GM23338 (cell line): ENCODE measurements around the gene MYO5C. TPM values are rescaled to one million over a fixed set of nuclear protein-coding genes. Genes with fewer than 3 reads are reported as not detected.

Source experiments
- ATAC-seq: fragments of 200-7000 bp; cut with Tn5 transposase; 3 replicates; pipeline ENCODE4 v1.9.1; 2020
- DNase-seq: peaks from one replicate; pipeline ENCODE4 v3.0.0-alpha.2; 2015; ENCODE audit warnings: low spot score
- H2AFZ ChIP-seq: fragments of 200-600 bp; sonication (generic); 2 replicates; pipeline ENCODE4 v1.8.0; 2016; ENCODE audit warnings: antibody characterized with exemption, mild to moderate bottlenecking, moderate library complexity
- H3F3A ChIP-seq: fragments of 200-600 bp; sonication (generic); replicated peaks from 2 replicates; pipeline ENCODE4 v1.8.0; 2017; ENCODE audit warnings: antibody characterized with exemption, mixed run types, low read depth
- H3K27ac ChIP-seq: fragments of 200-600 bp; sonication (generic); 2 replicates; pipeline ENCODE4 v1.6.1; 2016; ENCODE audit warnings: low read depth
- H3K27me3 ChIP-seq: fragments of 200-600 bp; sonication (generic); 2 replicates; pipeline ENCODE4 v1.8.0; 2016; ENCODE audit warnings: mild to moderate bottlenecking, mixed run types, moderate library complexity; ENCODE audit not compliant: insufficient read depth
- H3K36me3 ChIP-seq: fragments of 200-600 bp; sonication (generic); 2 replicates; pipeline ENCODE4 v1.8.0; 2016; ENCODE audit warnings: mild to moderate bottlenecking; ENCODE audit not compliant: insufficient read depth
- H3K4me1 ChIP-seq: fragments of 200-600 bp; sonication (generic); 2 replicates; pipeline ENCODE4 v1.8.0; 2016; ENCODE audit warnings: mild to moderate bottlenecking, moderate library complexity; ENCODE audit not compliant: insufficient read depth
- H3K4me2 ChIP-seq: fragments of 200-600 bp; sonication (generic); 2 replicates; pipeline ENCODE4 v1.7.1; 2017; ENCODE audit warnings: mixed run types
- H3K4me3 ChIP-seq: fragments of 200-600 bp; sonication (generic); 2 replicates; pipeline ENCODE4 v1.6.1; 2016; ENCODE audit warnings: mixed run types
- H3K79me2 ChIP-seq: fragments of 200-600 bp; sonication (generic); replicated peaks from 2 replicates; pipeline ENCODE4 v1.8.0; 2017; ENCODE audit warnings: mild to moderate bottlenecking; ENCODE audit not compliant: insufficient read depth
- H3K9me2 ChIP-seq: fragments of 200-600 bp; sonication (generic); 2 replicates; pipeline ENCODE4 v1.8.0; 2017; ENCODE audit not compliant: insufficient read depth
- H4K20me1 ChIP-seq: fragments of 200-600 bp; sonication (generic); replicated peaks from 2 replicates; pipeline ENCODE4 v1.8.0; 2017; ENCODE audit warnings: mild to moderate bottlenecking; ENCODE audit not compliant: insufficient read depth
- H3K27ac Mint-ChIP-seq: 2 replicates; pipeline ENCODE4 v1.8.0; 2020; ENCODE audit warnings: inconsistent platforms, mild to moderate bottlenecking, moderate library complexity, mixed read lengths
- H3K27me3 Mint-ChIP-seq: 3 replicates; pipeline ENCODE4 v1.8.0; 2022; ENCODE audit warnings: low read depth, mild to moderate bottlenecking, moderate library complexity, mixed read lengths, inconsistent platforms; ENCODE audit not compliant: insufficient read depth, poor library complexity
- H3K36me3 Mint-ChIP-seq: 3 replicates; pipeline ENCODE4 v1.8.0; 2021; ENCODE audit warnings: low read depth, mild to moderate bottlenecking, inconsistent platforms, moderate library complexity, mixed read lengths
- H3K4me1 Mint-ChIP-seq: 3 replicates; pipeline ENCODE4 v1.8.0; 2020; ENCODE audit warnings: mild to moderate bottlenecking, inconsistent platforms, mixed read lengths
- H3K4me3 Mint-ChIP-seq: 3 replicates; pipeline ENCODE4 v1.8.0; 2021; ENCODE audit warnings: moderate library complexity, mild to moderate bottlenecking, inconsistent platforms, mixed read lengths
- H3K9me3 Mint-ChIP-seq: 3 replicates; pipeline ENCODE4 v1.8.0; 2020; ENCODE audit warnings: moderate library complexity, mild to moderate bottlenecking, inconsistent platforms, mixed read lengths
- CREB1 ChIP-seq: fragments of 250-450 bp; sonication (Bioruptor Pico); IDR thresholded peaks from 2 replicates; pipeline ENCODE4 v1.5.0; 2020; ENCODE audit warnings: low read depth, mild to moderate bottlenecking, moderate library complexity
- CTCF ChIP-seq, 2 experiments: fragments of 200-600 bp in 1 of 2; sonication (generic) in 1 of 2; conservative IDR thresholded peaks; 2 replicates each; pipeline versions ENCODE4 v1.5.1 to v1.6.1; 2016 to 2017; ENCODE audit warnings: antibody characterized with exemption in 2 of 2, low read depth in 2 of 2, mild to moderate bottlenecking in 2 of 2, moderate library complexity in 1 of 2
- ETS1 ChIP-seq: IDR thresholded peaks from 2 replicates; pipeline ENCODE4 v1.6.1; 2016; ENCODE audit warnings: antibody characterized with exemption
- EZH2 ChIP-seq: fragments of 200-600 bp; sonication (generic); IDR thresholded peaks from one replicate; pipeline ENCODE4 v1.8.0; 2017; ENCODE audit warnings: antibody characterized with exemption, mild to moderate bottlenecking, low read depth; ENCODE audit not compliant: unreplicated experiment
- EZH2phosphoT487 ChIP-seq: fragments of 200-600 bp; sonication (generic); IDR thresholded peaks from one replicate; pipeline ENCODE4 v1.8.1; 2018; ENCODE audit warnings: antibody characterized with exemption; ENCODE audit not compliant: unreplicated experiment
- JUNB ChIP-seq: IDR thresholded peaks from one replicate; pipeline ENCODE4 v1.6.1; 2016; ENCODE audit warnings: antibody characterized with exemption; ENCODE audit not compliant: unreplicated experiment
- NANOG ChIP-seq: IDR thresholded peaks from 2 replicates; pipeline ENCODE4 v1.6.1; 2016; ENCODE audit warnings: antibody characterized with exemption, borderline replicate concordance
- POLR2AphosphoS5 ChIP-seq: IDR thresholded peaks from 2 replicates; pipeline ENCODE4 v1.6.1; 2016; ENCODE audit warnings: antibody characterized with exemption, low read depth
- REST ChIP-seq: IDR thresholded peaks from one replicate; pipeline ENCODE4 v1.6.1; 2018; ENCODE audit warnings: antibody characterized with exemption; ENCODE audit not compliant: unreplicated experiment
- STAT1 ChIP-seq: IDR thresholded peaks from one replicate; pipeline ENCODE4 v1.6.1; 2016; ENCODE audit warnings: antibody characterized with exemption; ENCODE audit not compliant: unreplicated experiment
- ZNF114 ChIP-seq: fragments of 250-450 bp; sonication (Bioruptor Pico); IDR thresholded peaks from 2 replicates; pipeline ENCODE4 v1.5.0; 2020; ENCODE audit warnings: mild to moderate bottlenecking, moderate library complexity
- ZNF331 ChIP-seq: fragments of 250-450 bp; sonication (Bioruptor Pico); IDR thresholded peaks from 2 replicates; pipeline ENCODE4 v1.5.0; 2020; ENCODE audit warnings: low read depth, mild to moderate bottlenecking, moderate library complexity
- polyA plus RNA-seq: library from polyadenylated mRNA; unstranded; fragments of >200 nt; fragmentation: Nextera tagmentation; extraction: Ambion mirVana; gene quantifications from 2 replicates; pipeline ENCODE4 v1.2.1, GENCODE V29; 2016
- total RNA-seq: library from RNA; depleted of rRNA; stranded (reverse); fragments of >200 nt; shearing (Covaris generic); gene quantifications from 2 replicates; pipeline ENCODE4 v1.2.3, GENCODE V29; 2014

MYO5C gene
- total and polyA plus RNA-seq, 2 experiments from 2014 or later = 7.9 to 28.8 TPM

GRCh38 chr15:52288986-52289385, 6.6 kb downstream of the MYO5C start (continued):
- TF ChIP-seq EZH2phosphoT487 (no peak), EZH2 (no peak), JUNB (no peak), ZNF331 (CRISPR knock-in tag) (no peak), ZNF114 (CRISPR knock-in tag) (no peak), STAT1 (no peak), ETS1 (no peak), POLR2AphosphoS5 (no peak), REST (no peak), CREB1 (CRISPR knock-in tag) (no peak), NANOG (no peak)

GRCh38 chr15:52288051-52288942, 7.3 kb downstream of the MYO5C start:
- H3K79me2 ChIP-seq = peaks cover 18% of the 10 kb centered on the region; the same call in 1 of the 2 replicates
- Mint-ChIP-seq H3K36me3 (peaks cover 55% of the 10 kb centered on the region), H3K27me3 (peaks cover 5% of the 10 kb centered on the region), H3K4me3 (no peak overlapping the region), H3K27ac (no peak overlapping the region), H3K4me1 (peaks cover 24% of the 10 kb centered on the region), H3K9me3 (peaks cover 19% of the 10 kb centered on the region)
- no peak for DNase-seq
- H3K4me2 ChIP-seq = no peak overlapping the region
- H3K4me3 ChIP-seq = no peak overlapping the region
- peak overlapping the region; percentile 47 for H3K27ac ChIP-seq
- peaks cover 4% of the 10 kb centered on the region; the same call in 1 of the 2 replicates for H3K36me3 ChIP-seq
- no peaks in the 10 kb centered on the region for H4K20me1 ChIP-seq
- H3K9me2 ChIP-seq = no peaks in the 10 kb centered on the region
- H3K4me1 ChIP-seq = no peaks in the 10 kb centered on the region
- H2AFZ ChIP-seq = no peak overlapping the region
- no peaks in the 10 kb centered on the region for H3F3A ChIP-seq
- ATAC-seq = peak; percentile 51
- no peaks in the 10 kb centered on the region for H3K27me3 ChIP-seq
- TF ChIP-seq POLR2AphosphoS5 (no peak), CREB1 (CRISPR knock-in tag) (no peak), JUNB (no peak), ETS1 (no peak), EZH2 (no peak), CTCF (conservative IDR thresholded peaks at IDR 0.05; ENCODE audit: low read depth in 2 of 2) (no peak), ZNF114 (CRISPR knock-in tag) (no peak), ZNF331 (CRISPR knock-in tag) (no peak), NANOG (no peak)
